Measurements from ENCODE around the gene XG. TPM values are rescaled to one million over a fixed set of nuclear protein-coding genes. Genes with fewer than 3 reads are reported as not detected.
"Not testable (repeated sequence)": the region's sequence is repeated elsewhere in the genome, so short reads cannot be mapped to it uniquely, and the experiment has no call there.

The XG gene
- total and polyA plus RNA-seq, 2 donors from 2014 or later, result 0.43 to 0.50 TPM

DNA sequence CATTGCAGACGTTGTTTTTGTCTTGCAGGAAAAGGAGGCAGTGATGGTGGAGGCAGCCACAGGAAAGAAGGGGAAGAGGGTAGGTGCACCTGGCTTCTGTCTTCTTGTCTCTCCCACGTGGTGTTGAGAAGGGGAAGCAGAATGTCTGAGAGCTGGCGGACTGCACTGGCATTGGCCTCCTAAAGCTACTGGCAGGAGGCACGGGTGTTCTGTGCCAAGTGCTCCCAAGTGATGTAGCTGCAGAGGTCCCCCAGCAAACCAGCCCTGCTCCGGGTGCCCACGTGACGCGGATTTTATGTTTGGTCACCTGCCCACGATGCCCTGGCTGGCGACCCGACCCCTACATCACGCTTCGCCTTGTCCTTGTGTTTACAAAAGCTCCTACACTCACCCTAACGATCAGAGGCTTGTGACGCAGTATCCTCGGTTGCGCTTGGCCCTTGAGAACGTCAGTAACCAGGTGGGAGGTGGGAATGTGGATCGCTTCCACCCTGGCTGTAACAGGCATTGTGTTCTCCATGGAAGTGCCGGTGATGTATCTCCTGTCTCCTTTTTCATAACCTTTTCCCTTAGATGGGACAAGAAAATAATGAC, 28.5 kb upstream of the XG start:
- Histone ChIP-seq H3K4me3 (ENCODE audit: low read length in 3 of 3) (no peak overlapping the region), H3K27ac (ENCODE audit: low read depth in 2 of 2, low read length in 2 of 2) (no peak overlapping the region), H3K36me3 (ENCODE audit: control insufficient read depth in 2 of 3, insufficient read depth in 3 of 3, low read length in 3 of 3) (peaks cover 9 to 39% (median 34%) of the 10 kb centered on the region in 3 donors), H3K9me3 (ENCODE audit: control insufficient read depth in 2 of 3, insufficient read depth in 1 of 3, low read length in 3 of 3) (no peaks in the 10 kb centered on the region), H3K27me3 (ENCODE audit: control insufficient read depth, insufficient read depth, low read length) (no peaks in the 10 kb centered on the region), H3K4me1 (ENCODE audit: control insufficient read depth in 2 of 3, insufficient read depth in 2 of 3, low read depth in 1 of 3, low read length in 3 of 3) (no peaks in the 10 kb centered on the region), H3K9ac (ENCODE audit: low read length in 3 of 3) (no peak overlapping the region)
- DNase-seq (no peak), FAIRE-seq (no peak)
- intact Hi-C loops (cut with DNase I), result no loop called here
- no peak for TF ChIP-seq CTCF (IDR thresholded peaks at IDR 0.05; ENCODE audit: borderline replicate concordance, extremely low read depth, insufficient read depth)

GRCh38 chrX:2727264-2727663, 24.6 kb upstream of the XG start:
- DNase-seq; H3K4me1 ChIP-seq (ENCODE audit: control insufficient read depth in 2 of 3, insufficient read depth in 2 of 3, low read depth in 1 of 3, low read length in 3 of 3); H3K4me3 ChIP-seq (ENCODE audit: low read length in 3 of 3); H3K27ac ChIP-seq (ENCODE audit: low read depth in 2 of 2, low read length in 2 of 2); H3K27me3 ChIP-seq (ENCODE audit: control insufficient read depth, insufficient read depth, low read length); H3K9me3 ChIP-seq (ENCODE audit: control insufficient read depth in 2 of 3, insufficient read depth in 1 of 3, low read length in 3 of 3); H3K9ac ChIP-seq (ENCODE audit: low read length in 3 of 3); FAIRE-seq; intact Hi-C loops (cut with DNase I): not testable (repeated sequence)
- peaks cover 5 to 39% (median 26%) of the 10 kb centered on the region in 3 donors for H3K36me3 ChIP-seq (ENCODE audit: control insufficient read depth in 2 of 3, insufficient read depth in 3 of 3, low read length in 3 of 3)

DNA sequence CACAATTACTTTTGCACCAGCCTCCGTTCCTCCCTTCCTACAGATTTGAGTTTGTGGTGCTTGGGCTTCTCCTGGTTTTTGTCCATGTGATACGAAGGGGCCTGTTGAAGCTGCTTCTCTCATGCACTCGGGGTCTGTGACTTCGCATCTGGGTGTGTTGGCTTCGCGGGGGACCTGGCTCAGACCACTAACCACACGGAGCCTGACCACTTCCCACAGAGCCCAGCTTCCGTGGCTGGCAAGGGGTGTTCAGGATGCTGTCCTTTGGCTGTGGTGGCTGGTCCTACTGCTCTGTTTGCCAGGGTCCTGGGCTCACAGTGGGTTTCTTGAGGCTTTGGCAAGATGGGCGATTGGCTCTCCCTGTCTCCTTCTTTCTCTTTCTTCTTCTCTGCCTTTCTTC, 19.8 kb upstream of the XG start:
- Histone ChIP-seq H3K9ac (ENCODE audit: low read length in 3 of 3) (no peak overlapping the region), H3K4me1 (ENCODE audit: control insufficient read depth in 2 of 3, insufficient read depth in 2 of 3, low read depth in 1 of 3, low read length in 3 of 3) (no peaks in the 10 kb centered on the region), H3K4me3 (ENCODE audit: low read length in 3 of 3) (no peak overlapping the region), H3K9me3 (ENCODE audit: control insufficient read depth in 2 of 3, insufficient read depth in 1 of 3, low read length in 3 of 3) (no peaks in the 10 kb centered on the region), H3K27ac (ENCODE audit: low read depth in 2 of 2, low read length in 2 of 2) (no peak overlapping the region), H3K36me3 (ENCODE audit: control insufficient read depth in 2 of 3, insufficient read depth in 3 of 3, low read length in 3 of 3) (peaks cover 0 to 22% (median 0%) of the 10 kb centered on the region in 3 donors), H3K27me3 (ENCODE audit: control insufficient read depth, insufficient read depth, low read length) (no peaks in the 10 kb centered on the region)
- intact Hi-C loops (cut with DNase I), result no loop called here
- FAIRE-seq (no peak), DNase-seq (no peak)
- no peak for TF ChIP-seq CTCF (IDR thresholded peaks at IDR 0.05; ENCODE audit: borderline replicate concordance, extremely low read depth, insufficient read depth)

DNA sequence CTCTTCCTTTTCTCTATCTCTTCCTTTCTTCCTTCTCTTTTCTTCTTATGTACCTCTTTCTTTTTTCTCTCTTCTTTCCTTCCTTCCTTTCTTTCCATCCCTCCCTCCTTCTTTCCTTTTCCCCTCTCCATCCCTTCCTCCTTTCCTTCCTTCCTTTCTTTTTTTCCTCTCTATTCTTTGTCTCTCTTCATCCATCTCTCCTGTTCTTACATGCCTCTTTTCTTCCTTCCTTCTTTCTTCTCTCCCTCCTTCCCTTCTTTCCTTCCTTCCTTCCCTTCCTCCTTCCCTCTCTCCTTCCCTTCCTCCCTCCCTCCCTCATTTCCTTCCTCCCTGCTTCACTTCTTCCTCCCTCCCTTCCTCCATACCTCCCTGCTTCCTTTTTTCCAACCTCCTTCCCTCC, 19.2 kb upstream of the XG start:
- TF ChIP-seq CTCF (IDR thresholded peaks at IDR 0.05; ENCODE audit: borderline replicate concordance, extremely low read depth, insufficient read depth), result no peak
- Histone ChIP-seq H3K36me3 (ENCODE audit: control insufficient read depth in 2 of 3, insufficient read depth in 3 of 3, low read length in 3 of 3) (peaks cover 0 to 22% (median 0%) of the 10 kb centered on the region in 3 donors), H3K4me1 (ENCODE audit: control insufficient read depth in 2 of 3, insufficient read depth in 2 of 3, low read depth in 1 of 3, low read length in 3 of 3) (no peaks in the 10 kb centered on the region), H3K4me3 (ENCODE audit: low read length in 3 of 3) (no peak overlapping the region), H3K27me3 (ENCODE audit: control insufficient read depth, insufficient read depth, low read length) (no peaks in the 10 kb centered on the region), H3K9me3 (ENCODE audit: control insufficient read depth in 2 of 3, insufficient read depth in 1 of 3, low read length in 3 of 3) (no peaks in the 10 kb centered on the region), H3K9ac (ENCODE audit: low read length in 3 of 3) (no peak overlapping the region), H3K27ac (ENCODE audit: low read depth in 2 of 2, low read length in 2 of 2) (no peak overlapping the region)
- intact Hi-C loops (cut with DNase I), result no loop called here
- FAIRE-seq, result no peak
- no peak for DNase-seq
